HL-60/S4 treated with phorbol 12-myristate 13-acetate at 8.2 ng/mL for 4 days and 3 days (cell line): ENCODE measurements around the gene CDON.

ENCODE experiments used
- in situ Hi-C: fragments of 300-500 bp; cut with MboI; formaldehyde crosslinking; loops from 2 replicates; pipeline ENCODE4 v1.15.0; 2022; ENCODE audit warnings: low sequenced_read_pairs

The CDON gene

DNA sequence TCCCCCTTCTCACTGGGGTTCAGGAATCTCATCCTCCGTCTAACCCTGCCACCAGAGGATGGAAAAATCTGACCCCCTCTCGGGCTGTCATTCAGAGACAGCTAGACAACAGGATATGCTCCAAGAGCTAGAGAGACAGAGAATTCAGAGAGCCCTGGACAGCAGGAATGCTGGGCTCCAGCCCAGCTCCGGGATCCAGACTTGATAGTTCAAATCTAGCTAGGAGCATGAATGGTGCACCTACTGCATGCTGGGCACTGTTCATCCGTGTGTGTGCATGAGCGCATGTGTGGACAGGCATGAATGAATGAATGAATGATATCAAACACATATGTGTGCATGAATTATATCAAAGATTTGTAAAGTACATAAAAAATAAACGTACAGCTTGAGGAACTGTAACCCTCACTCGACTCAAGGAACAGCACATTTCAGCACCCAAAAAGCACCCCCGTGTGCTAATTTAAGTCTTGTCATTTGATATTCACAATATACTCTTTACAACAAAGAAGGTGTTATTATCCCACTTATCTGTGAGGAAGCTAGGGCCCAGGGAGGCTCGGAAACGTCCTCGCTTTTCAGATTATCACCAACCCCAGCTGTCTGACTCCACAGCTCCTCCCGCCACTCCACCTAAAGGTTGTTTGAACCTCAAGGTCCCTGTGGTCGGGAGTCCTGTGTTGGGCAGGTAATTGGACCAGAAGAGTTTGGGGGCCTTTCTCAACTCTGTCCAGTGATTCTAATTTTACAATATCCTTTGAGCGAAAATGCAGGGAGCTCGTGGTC, 117.5 kb downstream of the CDON start:
- in situ Hi-C loops: no loop called here

DNA sequence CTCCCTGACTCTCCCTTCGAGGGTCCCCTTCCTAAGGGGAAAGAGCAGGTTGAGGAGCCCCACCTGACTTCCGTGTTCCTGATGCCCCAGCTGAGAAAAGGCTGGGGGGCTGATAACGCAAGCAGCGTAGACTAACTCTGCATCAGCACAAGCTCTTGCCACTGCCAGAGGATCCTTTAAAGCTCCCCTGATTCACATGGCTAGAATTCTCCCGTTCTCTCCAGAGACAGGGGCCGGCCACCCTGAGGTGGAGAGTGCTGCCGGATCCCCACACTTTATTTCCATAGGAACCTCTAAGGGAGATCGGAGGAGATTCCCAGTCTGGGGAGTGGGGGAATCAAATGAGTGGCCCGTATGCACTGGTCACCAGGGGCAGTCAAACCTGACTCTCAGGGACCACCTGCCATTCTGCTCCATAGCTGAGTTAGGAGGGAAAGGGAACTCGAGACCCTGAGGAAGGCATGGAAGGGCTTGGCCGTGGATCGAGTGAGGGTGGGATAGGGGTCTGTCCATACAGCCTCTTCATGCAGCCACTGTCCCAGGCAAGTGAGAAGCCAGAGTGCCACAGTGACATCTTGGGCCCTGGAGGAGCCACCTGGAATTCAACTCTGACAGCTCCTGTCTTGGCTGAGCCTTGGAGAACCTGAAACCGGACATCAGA, 118.2 kb downstream of the CDON start:
- in situ Hi-C loops: no loop called here

DNA sequence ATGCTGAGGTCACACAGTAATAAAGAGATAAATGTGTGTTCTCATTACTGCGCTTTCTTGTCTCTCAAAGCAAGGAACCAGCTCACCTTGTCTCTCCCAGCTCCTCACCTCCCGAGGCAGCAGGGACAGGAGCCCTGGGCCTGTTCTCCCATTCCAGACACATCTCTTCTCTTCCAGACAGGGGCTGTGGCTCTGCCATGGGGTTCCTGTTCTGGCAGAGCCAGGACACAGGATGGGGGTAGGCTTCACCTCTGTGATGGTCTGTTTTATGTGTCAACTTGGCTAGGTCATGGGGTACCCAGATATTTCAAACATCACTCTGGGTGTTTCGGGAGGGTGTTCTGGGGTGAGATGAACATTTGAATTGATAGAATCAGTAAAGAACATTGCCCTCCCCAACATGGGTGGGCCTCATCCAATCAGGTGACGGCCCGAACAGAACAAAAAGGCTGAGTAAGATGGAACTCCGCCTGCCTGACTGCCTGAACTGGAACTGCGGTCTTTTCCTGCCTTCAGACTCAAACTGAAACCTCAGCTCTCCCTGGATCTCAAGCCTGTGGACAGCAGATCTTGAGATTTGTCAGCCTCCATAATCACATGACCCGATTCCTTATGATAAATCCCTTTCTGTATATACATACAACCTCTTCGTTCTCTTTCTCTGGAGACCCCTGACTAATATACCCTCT, 118.9 kb downstream of the CDON start:
- in situ Hi-C loops: no loop called here

DNA sequence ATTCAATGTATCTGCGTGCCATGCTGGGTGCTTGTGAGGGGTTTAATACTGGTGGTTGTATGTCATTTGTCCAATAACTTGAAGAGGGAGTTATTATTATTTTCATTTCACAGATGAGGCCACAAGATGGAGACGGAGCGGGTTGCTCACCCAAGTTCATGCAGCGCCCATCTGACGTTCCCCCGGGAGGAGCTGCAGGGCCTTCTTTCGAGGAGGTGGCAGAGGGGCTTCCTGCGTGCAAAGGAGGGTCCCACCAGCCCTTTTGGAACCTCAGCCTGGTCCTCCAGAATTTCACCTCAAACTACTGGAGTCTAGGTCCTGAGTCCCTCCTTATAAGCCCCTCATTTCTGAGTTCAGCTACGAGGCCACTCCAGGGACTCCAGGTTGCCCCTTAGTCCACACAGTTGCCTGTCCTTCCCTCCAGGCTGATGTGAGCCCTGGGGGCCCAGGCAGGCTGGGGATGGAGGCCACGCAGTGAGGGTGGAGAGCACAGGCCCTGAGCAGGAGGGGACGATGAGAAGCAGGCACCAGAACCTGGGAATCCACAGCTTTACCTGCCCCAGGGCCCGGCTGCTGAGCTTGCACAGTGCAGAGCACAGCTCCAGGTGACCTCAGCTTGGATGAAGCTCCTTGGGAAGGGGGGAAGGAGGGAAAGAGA, 119.8 kb downstream of the CDON start:
- in situ Hi-C loops: no loop called here

DNA sequence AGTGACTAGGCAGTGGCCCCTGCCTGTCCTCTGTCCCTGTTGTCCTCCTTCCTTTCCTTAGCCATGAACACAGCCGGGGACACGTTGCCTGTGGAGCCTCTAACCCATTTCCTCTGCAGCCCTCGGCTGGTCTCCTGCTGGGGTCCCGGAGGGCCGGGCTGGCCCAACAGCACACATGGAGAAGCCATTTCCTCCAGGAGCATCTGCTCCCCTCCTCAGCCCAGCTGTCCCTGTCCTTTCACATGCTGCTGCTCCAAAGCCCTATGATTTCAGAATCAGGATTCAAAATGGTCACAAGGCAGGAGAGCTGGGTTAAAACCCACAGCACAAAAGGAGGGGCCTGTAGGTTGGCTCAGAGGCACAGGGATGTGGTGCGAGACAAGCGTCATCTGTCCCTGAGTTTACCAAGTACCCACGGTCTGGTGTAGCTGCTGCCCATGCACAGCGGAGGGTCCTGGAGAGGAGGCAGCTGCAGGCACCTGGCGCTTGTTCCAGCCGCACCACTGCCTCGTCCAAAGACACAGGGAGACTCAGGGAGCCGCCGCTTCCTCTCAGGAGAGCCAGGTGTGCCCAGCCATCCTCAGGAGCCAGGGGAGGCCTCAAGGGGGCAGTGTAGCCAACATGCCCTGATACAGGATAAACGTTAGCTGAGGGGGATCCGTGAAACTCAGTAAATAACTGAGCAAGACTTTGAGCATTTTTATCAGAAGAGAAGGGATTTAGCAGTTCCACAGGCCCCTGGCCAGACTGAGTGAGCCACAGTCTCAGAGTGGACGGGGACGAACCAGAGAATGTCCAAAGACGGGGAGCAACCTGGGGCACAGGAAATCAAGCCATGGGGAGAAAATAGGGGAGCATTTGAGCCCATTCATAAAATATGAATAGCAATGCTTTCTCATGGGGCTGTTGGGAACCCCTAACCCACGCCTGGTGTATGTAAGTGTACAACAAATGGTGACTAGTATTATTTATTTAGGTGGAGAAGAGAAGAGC, 120.8 kb downstream of the CDON start:
- in situ Hi-C loops: no loop called here

DNA sequence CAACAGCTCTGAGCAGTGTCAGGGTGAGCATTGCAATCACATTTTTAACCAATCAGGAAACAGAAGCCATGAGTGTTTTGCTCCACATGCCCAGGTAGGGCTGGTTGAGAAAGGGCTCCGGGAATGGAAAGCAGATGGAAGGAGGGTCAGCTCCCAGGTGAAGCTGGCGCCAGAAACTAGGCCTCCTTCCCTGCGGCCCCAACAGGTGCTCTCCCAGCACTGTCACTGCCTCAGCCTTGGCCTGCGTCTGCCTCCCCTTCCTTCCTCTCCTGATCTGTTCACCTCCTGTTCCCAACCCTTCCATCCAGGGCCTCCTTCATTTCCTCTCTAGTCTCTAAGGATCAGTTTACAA, 121.4 kb downstream of the CDON start:
- in situ Hi-C loops: no loop called here

DNA sequence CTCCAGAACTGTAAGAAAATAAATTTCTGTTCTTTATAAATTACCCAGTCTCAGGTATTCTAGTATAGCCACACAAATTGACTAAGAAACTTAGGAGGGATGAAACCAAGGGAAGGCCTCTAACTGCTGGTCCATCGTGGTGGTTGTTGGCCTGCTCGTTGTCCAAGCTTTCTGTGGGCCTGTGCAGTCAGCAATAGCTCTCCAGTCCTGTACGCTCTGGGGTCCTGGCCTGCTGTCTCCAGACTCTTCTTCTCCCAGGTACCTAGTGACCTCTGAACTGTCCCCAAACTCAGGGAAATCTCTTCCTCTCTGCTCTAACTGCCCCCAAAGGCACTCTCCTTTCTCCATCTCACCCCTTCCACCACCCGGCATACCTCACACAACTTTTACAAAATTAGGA, 122.5 kb downstream of the CDON start:
- in situ Hi-C loops: no loop called here

DNA sequence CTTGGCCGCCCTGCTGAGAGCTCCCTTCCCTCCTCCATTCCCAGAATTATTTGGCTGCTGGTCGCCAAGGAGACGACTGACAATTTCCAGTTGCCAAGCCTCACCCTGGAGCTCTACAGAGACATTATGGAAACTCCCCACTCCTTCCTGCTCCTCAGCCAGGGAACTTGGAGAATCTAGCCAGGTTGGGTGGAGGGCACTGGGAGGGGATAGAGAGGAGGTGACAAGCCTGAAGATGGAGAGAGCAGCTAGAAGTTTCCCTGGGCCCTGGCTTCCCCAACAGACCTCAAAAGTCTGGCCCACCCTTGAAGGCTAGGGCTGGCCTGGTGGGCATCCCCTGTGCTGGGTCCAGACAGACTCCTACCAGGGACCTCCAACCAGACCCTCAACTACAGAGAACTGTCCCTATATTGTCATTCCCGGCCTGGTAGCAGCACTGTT, 123.6 kb downstream of the CDON start:
- in situ Hi-C loops: no loop called here

DNA sequence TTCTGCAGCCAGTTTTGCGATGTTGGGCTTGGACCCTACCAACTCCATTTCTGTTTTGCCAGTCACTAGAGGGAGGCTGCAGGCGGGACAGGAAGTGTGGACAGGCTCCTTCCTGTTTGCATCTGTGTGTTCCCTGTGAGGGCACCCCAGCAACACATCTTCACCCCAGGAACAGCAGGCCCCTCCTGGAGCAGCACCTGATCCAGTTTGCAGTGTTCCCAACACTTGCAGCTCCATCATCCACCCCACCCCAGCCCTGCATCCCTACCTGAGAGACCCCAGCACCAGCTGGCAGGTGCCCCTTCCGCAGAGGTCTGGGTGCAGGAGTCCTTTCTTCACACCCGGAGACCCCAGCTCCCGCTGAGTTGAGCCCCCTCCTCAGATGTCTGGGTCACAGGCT, 124.2 kb downstream of the CDON start:
- in situ Hi-C loops: no loop called here

DNA sequence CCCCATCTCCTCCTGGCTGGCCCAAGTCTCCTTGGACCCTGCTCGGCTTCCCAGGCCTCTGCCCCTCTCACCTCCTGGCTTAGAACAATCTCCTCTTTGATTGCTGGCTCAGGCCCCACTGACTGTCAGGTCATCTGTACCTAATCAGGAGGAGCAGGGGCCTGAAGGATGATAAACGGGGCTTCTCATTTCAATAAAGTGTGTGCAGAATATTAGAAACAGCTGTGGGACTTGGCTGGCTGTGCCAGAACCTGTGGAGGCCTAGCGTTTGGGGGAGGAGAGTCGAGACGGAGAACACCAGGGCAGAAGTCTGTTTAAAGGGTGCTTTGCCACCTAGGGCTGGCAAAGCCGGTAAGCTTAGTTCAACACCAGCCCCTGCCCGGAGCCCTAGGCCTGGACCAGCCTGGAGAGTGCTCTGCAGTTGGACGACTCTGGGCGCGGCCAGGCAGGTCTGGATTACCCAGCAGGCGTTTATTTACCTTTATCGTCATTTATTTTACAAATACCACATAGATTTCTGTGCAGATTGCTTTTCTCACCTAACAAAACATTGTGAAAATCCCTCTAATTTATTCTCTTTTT, 127.0 kb downstream of the CDON start:
- in situ Hi-C loops: no loop called here

DNA sequence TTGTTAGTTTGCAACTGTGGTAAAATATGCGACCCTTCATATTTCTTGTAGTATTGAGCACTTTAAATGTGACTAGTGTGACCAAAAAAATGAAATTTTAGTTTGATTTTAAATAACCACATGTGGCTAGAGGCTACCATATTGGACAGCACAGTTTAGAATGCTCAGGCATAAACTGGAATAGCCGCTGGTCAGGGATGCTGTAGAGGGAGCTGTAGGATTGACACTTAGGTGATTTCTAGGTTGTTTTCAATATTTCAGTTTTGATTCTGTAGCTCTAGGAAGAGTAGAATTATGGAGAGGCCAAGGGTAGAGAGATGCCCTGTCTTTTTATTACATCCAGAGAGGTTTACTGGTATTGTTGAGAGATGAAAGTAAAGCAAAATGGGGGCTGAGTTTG, 127.6 kb downstream of the CDON start:
- in situ Hi-C loops: no loop called here

DNA sequence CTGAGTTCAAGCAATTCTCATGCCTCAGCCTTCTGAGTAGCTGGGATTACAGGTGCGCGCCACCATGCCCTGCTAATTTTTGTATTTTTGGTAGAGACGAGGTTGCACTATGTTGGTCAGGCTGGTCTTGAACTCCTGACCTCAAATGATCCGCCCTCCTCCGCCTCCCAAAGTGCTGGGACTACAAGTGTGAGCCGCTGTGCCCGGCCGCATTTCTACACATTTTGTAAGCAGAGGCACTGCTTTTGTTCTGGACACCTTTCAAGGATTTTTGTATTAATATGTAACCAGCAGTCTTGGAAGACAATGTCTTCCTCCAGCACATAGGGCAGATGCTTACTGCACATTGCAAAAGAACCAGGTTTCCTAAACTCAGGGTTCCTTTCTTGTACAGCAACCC, 128.2 kb downstream of the CDON start:
- in situ Hi-C loops: no loop called here

DNA sequence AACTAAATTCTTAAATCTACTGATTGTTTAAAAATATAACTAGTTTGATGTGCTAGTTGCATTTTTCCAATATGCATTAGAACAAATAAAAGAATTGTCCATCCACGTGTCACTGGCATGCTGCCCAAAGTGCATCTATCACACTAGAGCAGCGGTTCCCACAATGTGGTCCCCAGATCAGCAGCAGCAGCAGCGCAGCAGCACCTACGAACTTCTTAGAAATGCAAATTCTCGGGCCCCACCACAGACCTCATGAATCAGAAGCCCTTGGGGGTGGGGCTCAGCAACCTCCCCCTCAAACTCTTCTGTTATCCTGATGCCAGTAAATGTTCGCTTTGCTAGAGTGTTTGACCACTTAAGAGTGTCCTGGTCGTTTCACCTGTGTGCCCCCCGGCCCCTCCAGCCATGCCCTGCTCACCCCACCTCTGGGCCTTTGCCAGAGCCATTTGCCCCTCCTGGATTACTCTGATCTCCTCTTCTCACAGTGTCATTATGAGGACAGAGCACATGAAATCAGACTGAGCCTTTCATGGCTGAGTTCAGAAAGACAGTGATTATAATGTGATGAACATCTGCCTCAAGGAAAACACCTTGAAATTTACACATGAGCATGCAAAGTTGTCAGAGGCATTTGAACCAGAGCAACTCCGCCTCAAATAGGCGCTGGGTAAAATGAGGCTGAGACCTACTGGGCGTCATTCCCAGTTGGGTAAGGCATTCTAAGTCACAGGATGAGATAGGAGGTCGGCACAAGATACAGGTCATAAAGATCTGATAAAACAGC, 129.4 kb downstream of the CDON start:
- in situ Hi-C loops: no loop called here

DNA sequence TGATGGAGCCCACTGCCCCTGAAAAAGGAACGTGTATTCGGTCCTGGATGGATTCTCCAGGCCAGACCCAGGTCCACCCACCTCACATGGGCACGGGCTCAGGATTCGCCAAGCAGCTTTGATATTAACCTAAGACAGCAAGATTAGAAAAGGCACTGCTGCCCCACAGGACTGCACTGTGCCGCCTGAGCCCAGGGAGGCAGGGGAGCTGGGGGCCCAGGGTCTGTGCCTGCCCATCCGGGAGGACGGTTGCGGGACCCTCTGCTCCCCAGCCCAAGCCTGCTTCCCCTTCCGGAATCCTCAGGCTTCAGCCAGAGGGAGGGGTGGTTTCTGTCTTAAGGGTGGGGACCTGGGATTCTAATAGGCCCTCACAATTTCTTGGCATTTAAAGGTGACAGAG, 130.4 kb downstream of the CDON start:
- in situ Hi-C loops: no loop called here

DNA sequence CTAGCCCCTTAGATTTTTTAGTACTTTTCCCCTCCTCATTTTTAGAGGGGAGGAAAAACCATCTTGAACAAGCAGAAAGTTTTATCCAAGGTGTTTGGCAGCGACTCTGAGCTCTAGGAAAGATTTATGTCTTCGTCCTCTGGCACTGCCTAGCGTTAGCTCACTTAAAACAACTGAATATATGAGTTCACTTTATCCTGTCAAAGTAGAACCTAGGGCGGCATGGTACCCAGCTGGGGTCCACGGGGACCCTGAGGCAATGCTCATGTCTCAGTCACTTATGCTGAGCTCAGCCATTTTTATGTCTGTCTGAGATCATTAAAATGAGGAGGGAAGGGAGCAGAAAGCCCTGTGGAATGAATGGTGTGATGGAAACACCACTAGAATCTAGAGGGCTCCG, 131.0 kb downstream of the CDON start:
- in situ Hi-C loops: no loop called here

DNA sequence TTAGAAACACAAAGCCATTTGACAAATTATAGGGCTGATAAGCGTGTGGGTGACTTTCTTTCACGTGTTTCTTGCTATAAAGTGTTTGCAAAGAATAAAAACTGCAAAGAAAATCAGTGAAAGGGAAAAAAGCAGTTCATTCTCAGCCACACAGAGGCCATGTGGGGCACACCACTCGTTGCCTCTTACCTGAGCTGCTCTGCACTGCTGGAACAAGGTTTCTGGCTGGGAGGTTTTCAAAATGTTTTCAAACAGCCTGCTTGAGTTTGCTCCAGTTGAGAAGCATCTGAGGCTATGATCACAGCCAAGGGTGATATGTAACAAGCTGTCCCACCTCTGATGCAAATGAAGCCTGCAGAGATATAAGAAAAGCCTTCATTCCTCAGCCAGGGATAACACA, 131.6 kb downstream of the CDON start:
- in situ Hi-C loops: no loop called here

DNA sequence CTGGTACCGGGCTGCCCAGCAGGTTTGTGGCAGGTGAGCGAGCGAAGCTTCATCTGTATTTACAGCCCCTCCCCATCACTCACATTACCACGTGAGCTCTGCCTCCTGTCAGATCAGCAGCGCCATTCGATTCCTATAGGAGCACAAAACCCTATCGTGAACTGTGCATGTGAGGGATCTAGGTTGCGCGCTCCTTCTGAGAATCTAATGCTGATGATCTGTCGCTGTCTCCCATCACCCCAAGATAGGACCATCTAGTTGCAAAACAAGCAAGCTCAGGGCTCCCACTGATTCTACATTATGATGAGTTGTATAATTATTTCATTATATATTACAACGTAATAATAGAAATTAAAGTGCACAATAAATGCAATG, 132.6 kb downstream of the CDON start:
- in situ Hi-C loops: no loop called here

DNA sequence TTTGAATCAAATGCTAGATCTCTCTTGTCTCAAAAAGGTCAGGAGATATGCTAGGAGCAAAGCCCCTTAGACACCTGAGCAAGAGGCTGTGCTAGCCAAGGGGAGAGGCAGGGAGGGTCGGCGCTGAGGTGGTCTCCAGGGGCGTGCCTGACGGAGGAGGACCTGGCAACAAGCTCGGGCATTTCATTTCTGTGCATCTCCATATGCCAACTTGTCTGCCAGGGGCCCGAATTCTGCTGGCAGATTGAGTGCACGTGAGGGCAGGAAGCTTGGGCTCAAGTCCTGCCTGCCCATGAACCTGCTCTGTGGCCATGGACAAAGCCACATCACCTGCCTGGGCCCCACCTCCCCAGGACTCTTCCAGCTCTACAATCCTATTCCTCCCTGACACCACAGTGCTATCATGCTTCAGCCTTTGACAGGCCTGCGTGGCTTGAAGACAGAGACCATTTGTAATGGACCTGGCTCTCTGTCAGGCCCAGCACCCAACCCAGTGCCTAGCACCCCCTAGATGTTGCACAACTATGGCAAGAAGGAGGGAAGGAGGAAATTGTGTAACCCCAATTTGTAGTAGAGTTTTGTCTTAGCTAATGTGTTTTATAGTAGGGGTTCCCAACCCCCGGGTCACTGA, 133.1 kb downstream of the CDON start:
- in situ Hi-C loops: no loop called here

DNA sequence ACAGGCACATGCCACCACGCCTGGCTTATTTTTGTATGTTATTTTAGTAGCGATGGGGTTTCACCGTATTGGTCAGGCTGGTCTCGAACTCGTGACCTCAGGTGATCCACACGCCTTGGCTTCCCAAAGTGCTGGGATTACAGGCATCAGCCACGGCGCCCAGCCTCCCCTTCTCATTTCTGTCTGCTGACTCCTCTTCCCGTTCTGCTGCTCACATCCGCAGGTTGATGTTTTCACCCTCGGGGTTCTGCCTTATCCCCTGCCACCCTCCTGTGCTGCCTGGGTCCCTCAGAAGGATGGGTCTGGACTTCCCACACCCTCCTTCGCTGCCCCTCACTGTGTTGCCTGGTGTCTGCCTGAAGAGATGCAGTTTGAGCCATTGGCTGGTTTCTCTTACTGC, 136.0 kb downstream of the CDON start:
- in situ Hi-C loops: no loop called here
